Esophagus squamous epithelium (tissue), 5 donors: ENCODE data around the gene FLVCR2. TPM values are rescaled to one million over a fixed set of nuclear protein-coding genes. Genes with fewer than 3 reads are reported as not detected.

Experiments used
- DNase-seq: peaks from one replicate; lab custom pipeline; 2025; lab: John Stamatoyannopoulos, UW
- H3K27ac ChIP-seq, 4 donors: fragments of 200-600 bp; sonication (generic); one replicate each; pipeline ENCODE4 v1.5.1; 2016 to 2019; ENCODE audit warnings: mild to moderate bottlenecking in 1 of 4
- H3K27me3 ChIP-seq, 4 donors: fragments of 200-600 bp; sonication (generic); 1 replicate in 3 of 4; 2 replicates in 1 of 4; pipeline versions ENCODE4 v1.5.1 to v1.6.0; 2017 to 2021; ENCODE audit warnings: antibody characterized with exemption in 1 of 4
- H3K36me3 ChIP-seq, 3 donors: fragments of 200-600 bp; sonication (generic); one replicate each; pipeline ENCODE4 v1.5.1; 2016 to 2019
- H3K4me1 ChIP-seq, 3 donors: fragments of 200-600 bp; sonication (generic); one replicate each; pipeline ENCODE4 v1.5.1; 2017 to 2019
- H3K4me3 ChIP-seq, 4 donors: fragments of 200-600 bp; sonication (generic); 1 replicate in 3 of 4; 2 replicates in 1 of 4; pipeline ENCODE4 v1.5.1; 2016 to 2019; ENCODE audit warnings: mild to moderate bottlenecking in 2 of 4, moderate library complexity in 1 of 4
- H3K9me3 ChIP-seq, 3 donors: fragments of 200-600 bp; sonication (generic); one replicate each; pipeline ENCODE4 v1.5.1; 2016 to 2019
- CTCF ChIP-seq, 6 experiments: fragments of 450-650 bp in 4 of 6; fragments of 200-600 bp in 2 of 6; sonication (generic) in 2 of 6; IDR thresholded peaks; one replicate each; pipeline ENCODE4 v1.5.1; 2016 to 2019; ENCODE audit warnings: antibody characterized with exemption in 6 of 6, mild to moderate bottlenecking in 4 of 6, moderate library complexity in 4 of 6
- POLR2A ChIP-seq, 4 donors: fragments of 450-650 bp; IDR thresholded peaks; one replicate each; pipeline ENCODE4 v1.6.1; 2017; ENCODE audit warnings: antibody characterized with exemption in 4 of 4, mild to moderate bottlenecking in 4 of 4, moderate library complexity in 3 of 4
- WGBS, 2 donors: methylation state at CpG; one replicate each; pipeline ENCODE4 v1.1.5; 2018; 5-methylcytosine and 5-hydroxymethylcytosine counted together
- intact Hi-C: fragments of 100-400 bp; cut with DNase I; formaldehyde crosslinking; loops from one replicate; pipeline ENCODE4 v1.15.0; 2022
- total RNA-seq, 4 donors: library from RNA; depleted of rRNA; stranded (reverse); fragments of >200 nt; gene quantifications; one replicate each; pipeline ENCODE4 v1.1.0, GENCODE V29; 2016
- donor health status: DM: yes; HTN: yes; CAD: no.

FLVCR2 gene
- total RNA-seq, 4 donors from 2014 or later: 1.1 to 7.6 (median 3.8) TPM

GRCh38 chr14:75625034-75625433, 46.6 kb downstream of the FLVCR2 start:
- WGBS, 2 donors: 78 to 87% methylated on average over 3 of the region's 3 CpGs

GRCh38 chr14:75626396-75626795, 48.0 kb downstream of the FLVCR2 start:
- intact Hi-C loops: no loop called here
- TF ChIP-seq POLR2A (IDR thresholded peaks at IDR 0.05): no peak
- TF ChIP-seq CTCF (IDR thresholded peaks at IDR 0.05): no peak
- Histone ChIP-seq H3K9me3 (no peaks in the 10 kb centered on the region), H3K4me3 (no peak overlapping the region), H3K27ac (no peak overlapping the region), H3K4me1 (peaks cover 0 to 2% (median 0%) of the 10 kb centered on the region in 3 donors), H3K36me3 (no peaks in the 10 kb centered on the region), H3K27me3 (no peaks in the 10 kb centered on the region)
- DNase-seq: no peak
- 86 to 88% methylated on average over 3 of the region's 3 CpGs for WGBS, 2 donors

More at GRCh38 chr14:75625034-75625433, 46.6 kb downstream of the FLVCR2 start:
- no peak overlapping the region for H3K4me3 ChIP-seq
- no peaks in the 10 kb centered on the region for H3K9me3 ChIP-seq
- DNase-seq: no peak
- intact Hi-C loops: no loop called here
- no peaks in the 10 kb centered on the region for H3K27me3 ChIP-seq
- TF ChIP-seq CTCF (IDR thresholded peaks at IDR 0.05): no peak
- no peak for TF ChIP-seq POLR2A (IDR thresholded peaks at IDR 0.05)
- peaks cover 0 to 5% (median 0%) of the 10 kb centered on the region in 3 donors for H3K4me1 ChIP-seq
- H3K36me3 ChIP-seq: no peaks in the 10 kb centered on the region
- H3K27ac ChIP-seq: no peak overlapping the region

- peaks cover 0 to 5% (median 0%) of the 10 kb centered on the region in 3 donors for H3K4me1 ChIP-seq
- no peaks in the 10 kb centered on the region for H3K27me3 ChIP-seq
- no peak for TF ChIP-seq CTCF (IDR thresholded peaks at IDR 0.05)
- TF ChIP-seq POLR2A (IDR thresholded peaks at IDR 0.05): no peak
- DNase-seq: no peak
- H3K4me3 ChIP-seq: no peak overlapping the region
- no peaks in the 10 kb centered on the region for H3K36me3 ChIP-seq
- intact Hi-C loops: no loop called here
- H3K27ac ChIP-seq: no peak overlapping the region
- no peaks in the 10 kb centered on the region for H3K9me3 ChIP-seq
- 88 to 91% methylated on average over 3 of the region's 3 CpGs for WGBS, 2 donors
Observed at GRCh38 chr14:75626863-75627262, 48.4 kb downstream of the FLVCR2 start.

GRCh38 chr14:75627406-75627805, 49.0 kb downstream of the FLVCR2 start:
- Histone ChIP-seq H3K36me3 (no peaks in the 10 kb centered on the region), H3K27me3 (no peaks in the 10 kb centered on the region), H3K27ac (no peak overlapping the region), H3K4me3 (no peak overlapping the region), H3K4me1 (peaks cover 0 to 5% (median 0%) of the 10 kb centered on the region in 3 donors), H3K9me3 (no peaks in the 10 kb centered on the region)
- TF ChIP-seq CTCF (IDR thresholded peaks at IDR 0.05) (no peak), POLR2A (IDR thresholded peaks at IDR 0.05) (no peak)
- intact Hi-C loops: no loop called here
- 92 to 94% methylated on average over 2 to 3 of the region's 4 CpGs for WGBS, 2 donors
- no peak for DNase-seq

- peaks cover 0 to 5% (median 0%) of the 10 kb centered on the region in 3 donors for H3K4me1 ChIP-seq
- H3K9me3 ChIP-seq: no peaks in the 10 kb centered on the region
- intact Hi-C loops: no loop called here
- TF ChIP-seq CTCF (IDR thresholded peaks at IDR 0.05): no peak
- TF ChIP-seq POLR2A (IDR thresholded peaks at IDR 0.05): no peak
- 75 to 77% methylated on average over 3 of the region's 3 CpGs for WGBS, 2 donors
- no peak overlapping the region for H3K4me3 ChIP-seq
- no peak for DNase-seq
- H3K36me3 ChIP-seq: no peaks in the 10 kb centered on the region
- no peak overlapping the region for H3K27ac ChIP-seq
- no peaks in the 10 kb centered on the region for H3K27me3 ChIP-seq
Observed at GRCh38 chr14:75628816-75629215, 50.4 kb downstream of the FLVCR2 start.
